HG03575 (cell line): Measurements from ENCODE around the gene UBE2F.

Experiments used
- ATAC-seq: cut with Tn5 transposase; IDR thresholded peaks from one replicate; pipeline ENCODE4 v1.9.1; 2021; ENCODE audit not compliant: unreplicated experiment, insufficient number of reproducible peaks, low FRiP score; ENCODE audit errors: extremely low read depth

Gene UBE2F, protein sequence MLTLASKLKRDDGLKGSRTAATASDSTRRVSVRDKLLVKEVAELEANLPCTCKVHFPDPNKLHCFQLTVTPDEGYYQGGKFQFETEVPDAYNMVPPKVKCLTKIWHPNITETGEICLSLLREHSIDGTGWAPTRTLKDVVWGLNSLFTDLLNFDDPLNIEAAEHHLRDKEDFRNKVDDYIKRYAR

DNA sequence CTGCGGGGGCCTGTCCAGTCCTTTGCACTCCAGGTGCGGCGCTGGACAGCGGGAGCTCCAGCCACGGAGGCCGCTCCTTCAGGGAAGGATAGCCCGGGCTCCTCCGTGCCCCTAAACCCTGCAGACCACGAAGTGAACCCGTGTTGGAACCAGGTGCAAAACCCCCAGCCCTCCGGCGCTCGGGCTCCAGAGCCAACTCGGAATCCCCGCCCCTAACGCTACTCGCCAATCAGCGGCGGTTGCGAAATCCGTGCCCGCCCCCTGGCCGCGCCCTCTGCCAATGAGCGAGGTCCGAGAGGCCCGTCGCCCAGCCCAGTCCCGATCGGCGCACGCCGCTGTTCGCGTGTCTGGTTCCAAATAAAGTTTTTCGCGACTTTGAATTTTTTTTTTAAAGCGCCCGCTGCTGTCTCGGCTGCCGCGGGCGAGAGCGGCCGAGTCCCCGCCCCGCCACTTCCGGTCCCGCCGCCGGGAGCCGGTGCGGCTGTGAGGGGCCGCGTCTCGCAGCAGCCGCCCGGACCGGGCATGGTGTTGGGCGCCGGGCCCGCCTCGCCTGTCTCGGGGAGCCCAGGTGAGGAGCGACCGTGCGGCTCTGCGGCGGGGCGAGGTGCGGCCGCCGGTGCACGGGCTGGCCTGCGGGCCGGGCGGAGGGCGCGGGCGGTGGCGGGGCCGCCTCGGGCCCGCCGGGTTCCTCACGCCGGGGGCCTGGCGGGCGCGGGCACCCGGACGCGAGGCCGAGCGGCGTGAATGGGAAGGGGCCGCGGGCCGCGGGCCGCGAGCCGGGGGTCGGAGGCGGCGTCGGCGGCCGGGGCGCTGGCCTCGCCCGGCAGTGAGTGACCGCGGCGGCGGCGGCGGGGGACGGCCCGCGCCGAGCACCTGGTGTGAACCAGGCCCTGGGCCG, at the start of gene UBE2F:
TSS of gene UBE2F (plus strand) at position 450 of the 898 bp plus-strand sequence. CDS start 6,094 bp downstream, outside the sequence.
- ATAC-seq: peak; percentile 81

DNA sequence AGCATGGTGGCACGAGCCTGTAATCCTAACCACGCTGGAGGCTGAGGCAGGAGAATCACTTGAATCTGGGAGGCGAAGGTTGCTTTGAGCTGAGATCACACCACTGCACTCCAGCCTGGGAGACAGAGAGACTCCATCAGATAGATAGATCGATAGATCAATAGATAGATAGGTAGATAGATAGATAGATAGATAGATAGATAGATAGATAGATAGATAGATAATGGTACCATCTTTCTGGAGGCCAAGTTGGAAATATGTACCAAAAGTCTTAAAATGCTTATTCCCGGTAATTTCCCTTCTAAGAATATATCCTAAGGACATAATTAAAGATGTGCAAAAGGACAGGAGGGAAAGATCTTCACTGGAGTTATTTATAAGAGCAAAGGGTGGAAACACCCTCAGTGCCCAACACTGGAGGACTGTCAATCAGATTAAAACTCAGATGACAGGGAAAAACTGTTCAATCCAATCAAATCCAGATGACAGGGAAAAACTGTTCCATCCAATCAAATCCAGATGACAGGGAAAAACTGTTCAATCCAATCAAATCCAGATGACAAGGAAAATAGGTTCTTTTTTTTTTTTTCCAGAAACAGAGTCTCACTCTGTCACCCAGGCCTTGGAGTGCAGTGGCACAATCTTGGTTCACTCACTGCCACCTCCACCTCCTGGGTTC, 49.0 kb upstream of the UBE2F start:
- ATAC-seq: no peak

DNA sequence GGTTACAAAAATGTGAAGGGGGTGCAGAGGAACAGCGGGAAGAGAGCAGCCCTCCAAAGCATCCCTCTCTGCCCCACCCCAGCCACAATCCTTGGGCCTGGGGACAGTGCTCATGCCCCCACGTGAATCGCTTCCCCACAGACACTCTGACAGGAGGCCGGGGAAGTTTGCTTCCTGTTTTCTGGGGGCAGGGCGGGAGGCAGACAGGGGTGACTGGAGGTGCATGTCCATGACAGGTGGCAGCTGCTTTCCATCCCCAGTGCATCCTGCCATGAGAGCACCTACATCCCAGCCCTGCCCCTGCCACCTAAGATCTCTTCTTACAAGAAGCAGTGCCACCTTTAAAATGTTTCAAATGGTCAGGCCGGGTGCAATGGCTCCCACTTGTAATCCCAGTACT, 47.2 kb upstream of the UBE2F start:
- no peak for ATAC-seq

DNA sequence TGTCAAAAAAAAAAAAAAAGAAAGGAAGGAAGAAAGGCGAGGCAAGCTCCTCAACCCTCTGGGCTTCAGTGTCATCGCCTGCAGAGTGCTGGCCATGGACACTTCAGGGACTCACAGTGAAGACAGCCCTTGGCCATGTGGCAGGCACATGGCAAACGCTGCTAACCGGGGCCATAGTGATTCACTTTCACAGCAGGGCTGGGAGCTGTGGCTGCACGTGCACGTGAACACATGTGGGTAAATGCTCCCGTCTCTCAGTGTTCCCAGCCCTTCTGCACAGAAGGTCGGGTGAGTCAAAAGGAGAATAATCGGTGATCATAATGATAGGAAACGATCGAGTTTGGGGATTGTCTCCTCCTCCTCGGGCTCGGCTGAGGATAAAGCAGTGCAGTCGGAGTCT, 46.1 kb upstream of the UBE2F start:
- no peak for ATAC-seq

DNA sequence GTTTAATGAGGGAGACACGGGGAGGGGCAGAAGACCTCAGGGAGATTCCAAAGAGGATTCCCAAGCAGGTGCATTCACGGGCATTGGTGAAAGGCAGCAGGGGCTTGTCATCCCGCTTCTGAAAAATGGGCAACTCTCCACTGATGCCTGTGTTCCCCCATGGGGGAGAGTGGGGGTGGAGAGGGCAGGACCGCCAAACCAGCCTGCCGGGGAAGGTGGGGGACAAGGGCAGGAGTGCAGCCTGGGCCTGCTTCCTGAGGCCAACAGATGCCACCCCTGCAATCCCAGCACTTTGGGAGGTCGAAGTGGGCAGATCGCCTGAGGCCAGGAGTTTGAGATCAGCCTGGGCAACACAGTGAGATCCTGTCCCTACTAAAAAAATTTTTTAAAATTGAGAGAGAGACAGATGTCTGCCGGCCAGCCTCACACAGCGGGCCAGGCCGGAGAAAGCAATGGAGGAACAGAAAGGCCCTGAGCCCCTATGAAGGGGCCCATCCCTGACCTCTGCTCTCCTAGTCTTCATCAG, 44.8 kb upstream of the UBE2F start:
- ATAC-seq: no peak

DNA sequence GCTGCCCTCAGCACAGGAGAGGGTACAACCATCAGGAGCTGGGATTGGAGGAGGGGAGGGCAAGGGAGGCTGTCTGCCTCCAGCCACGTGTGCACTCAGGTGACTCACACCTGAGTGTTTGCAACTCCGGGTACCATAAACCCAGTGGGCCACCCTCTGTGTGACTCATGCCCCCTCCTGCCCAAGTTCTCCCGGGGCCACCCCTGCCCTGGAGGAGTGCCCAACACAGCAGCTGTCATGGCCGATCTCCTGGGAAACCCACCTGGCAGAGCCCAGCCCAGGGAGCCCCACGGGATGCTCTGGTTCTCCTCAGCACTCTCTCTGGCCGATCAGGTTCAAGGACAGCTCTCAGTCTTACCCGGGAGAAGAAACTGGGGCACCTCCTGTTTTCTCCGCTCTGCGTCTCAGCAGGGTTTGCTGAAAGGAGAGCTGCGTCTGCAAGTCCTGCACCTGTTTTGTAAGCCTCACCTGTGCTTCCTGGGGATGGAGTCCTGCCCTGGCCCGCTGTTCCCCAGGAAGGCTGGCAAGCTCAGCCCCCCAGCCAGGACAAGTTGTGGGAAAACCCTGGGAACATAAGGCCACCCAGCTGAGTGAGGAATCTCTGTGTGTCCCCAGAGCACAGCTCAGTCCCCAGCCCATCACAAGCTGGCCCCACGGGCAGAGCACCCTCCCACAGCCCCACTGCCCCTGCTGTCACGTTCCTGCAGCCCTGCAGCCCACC, 44.0 kb upstream of the UBE2F start:
- ATAC-seq: no peak

DNA sequence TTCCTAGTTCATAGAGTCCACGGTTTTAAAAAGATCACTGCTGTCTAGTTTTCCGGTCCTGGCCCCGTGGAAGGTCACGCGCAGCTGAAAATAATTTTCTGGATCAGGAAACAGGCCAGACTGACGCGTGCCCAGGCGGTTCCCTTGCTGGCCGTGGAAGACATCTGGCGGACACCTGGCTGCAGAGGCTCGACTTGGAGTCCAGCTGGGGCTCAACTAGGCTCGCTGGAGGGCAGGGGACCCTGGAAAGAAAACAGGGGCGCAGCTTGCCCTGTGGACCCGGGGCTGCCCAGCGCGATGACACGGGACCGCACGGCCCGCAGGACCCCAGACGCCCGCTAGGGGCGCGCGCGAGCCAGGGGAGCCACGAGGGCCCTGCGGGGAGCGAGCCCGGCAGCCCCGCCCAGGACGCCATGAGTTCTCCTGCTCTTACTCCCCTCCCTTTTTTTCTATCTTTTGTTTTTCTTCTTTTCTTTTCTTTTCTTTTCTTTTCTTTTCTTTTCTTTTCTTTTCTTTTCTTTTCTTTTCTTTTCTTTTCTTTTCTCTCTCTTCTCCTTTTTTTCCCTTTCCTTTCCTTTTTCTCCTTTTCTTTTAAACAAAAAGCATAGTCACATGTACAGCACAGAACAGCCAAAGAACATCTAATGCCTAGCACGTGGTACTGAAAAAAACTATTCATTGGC, 43.2 kb upstream of the UBE2F start:
- ATAC-seq: no peak

DNA sequence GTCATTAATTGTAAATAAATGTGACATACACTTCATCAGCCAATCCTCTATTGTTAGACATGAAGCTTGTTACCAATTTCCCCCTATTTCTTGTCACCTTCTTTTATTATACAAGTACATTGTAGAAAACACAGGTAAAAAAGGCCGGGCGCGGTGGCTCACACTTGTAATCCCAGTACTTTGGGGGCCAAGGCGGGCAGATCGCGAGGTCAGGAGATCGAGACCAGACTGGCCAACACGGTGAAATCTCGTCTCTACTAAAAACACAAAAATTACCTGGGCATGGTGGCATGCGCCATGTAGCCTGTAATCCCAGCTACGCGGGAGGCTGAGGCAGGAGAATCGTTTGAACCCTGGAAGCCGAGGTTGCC, 42.7 kb upstream of the UBE2F start:
- ATAC-seq: no peak

DNA sequence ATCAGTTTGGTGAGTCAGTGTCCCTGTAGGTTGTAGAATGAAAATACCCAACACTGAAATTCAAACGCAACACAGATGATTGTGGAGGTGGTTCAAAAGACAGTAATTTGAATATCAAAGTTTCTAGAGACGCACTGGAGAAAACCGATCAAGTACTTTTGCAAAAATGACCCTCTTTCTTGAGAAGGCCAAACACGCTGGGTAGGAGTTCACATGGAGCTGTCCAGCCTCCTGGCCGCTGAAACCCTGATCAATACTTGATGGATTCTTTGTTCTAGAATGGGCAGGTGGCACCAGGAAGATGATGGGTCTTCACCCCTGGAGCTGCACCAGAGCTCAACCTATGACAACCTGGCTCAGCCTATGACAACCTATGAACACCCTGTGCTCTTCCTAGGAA, 39.7 kb upstream of the UBE2F start:
- no peak for ATAC-seq

DNA sequence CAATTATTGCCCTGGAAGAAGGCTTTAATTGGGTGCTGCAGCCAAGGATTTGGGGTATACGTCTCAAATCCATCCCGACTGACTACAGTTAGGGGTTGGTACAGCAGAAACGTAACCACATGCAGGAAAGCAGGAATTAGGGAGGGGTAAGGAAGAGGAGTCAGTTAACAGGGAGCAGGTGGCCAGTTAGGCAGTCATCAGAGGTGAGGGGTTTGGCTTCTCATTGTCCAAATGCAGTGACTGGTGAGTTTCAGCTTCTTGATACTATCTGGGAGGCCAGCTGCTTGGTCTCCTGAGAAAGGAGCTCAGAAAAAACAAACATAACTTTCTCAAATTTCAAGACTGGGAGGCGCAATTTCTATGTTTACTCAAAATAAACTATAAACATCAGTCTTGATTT, 38.8 kb upstream of the UBE2F start:
- no peak for ATAC-seq

DNA sequence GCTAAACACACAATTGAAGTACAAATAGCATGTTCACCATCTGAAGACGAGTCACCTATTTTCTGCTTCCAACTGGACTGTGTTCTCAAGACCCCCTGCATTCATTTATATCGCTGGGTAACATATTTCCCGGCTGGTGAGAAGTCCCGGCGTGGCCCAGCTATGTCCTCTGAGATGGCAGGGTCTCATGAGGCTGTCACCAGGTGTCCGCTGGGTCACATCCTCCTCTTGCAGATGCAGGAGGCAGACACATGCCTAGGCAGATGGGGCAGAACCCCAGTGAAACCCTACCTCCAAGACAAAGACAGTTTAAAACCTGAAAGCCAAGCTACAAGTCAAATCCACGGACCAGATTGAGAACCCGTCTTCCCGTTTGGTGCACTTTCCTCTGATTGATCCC, 36.8 kb upstream of the UBE2F start:
- ATAC-seq: no peak

DNA sequence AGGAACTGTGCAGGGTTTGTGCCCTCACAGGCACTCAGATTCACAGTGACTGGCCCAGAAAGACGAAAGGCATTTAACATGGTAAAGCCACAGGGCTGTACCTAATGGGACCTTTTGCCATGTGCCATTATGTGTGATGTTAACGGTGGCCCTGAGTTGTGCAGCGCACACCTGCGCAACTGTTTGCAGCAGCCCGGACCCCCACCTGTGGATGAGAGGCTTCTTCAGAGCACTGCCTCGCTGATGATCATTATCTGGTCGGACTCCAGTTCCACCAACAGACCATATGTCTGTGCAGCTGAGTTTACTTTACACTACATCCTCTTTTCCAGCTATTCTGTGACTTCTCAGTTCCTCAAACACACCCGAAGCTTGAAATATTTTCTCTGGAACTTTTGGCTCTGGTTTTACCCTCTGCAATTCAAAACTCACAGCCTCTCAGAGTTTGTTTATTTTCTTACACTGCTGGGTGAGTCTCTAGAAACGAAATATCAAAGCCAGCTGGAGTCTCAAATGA, 35.6 kb upstream of the UBE2F start:
- no peak for ATAC-seq

DNA sequence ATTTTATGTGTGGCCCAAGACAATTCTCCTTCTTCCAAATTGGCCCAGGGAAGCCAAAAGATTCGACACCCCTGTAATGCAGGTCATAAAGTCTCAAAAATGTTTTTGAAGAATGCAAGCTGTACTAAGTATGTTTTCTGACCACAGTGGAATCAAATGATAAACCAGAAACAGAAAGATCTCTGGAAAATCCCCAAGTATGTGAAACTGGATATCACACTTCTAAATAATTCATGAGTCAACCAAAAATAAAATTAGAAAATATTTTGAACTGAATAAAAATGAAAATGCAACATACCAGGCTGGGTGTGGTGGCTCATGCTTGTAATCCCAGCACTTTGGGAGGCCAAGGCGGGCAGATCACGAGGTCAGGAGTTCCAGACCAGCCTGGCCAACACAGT, 34.1 kb upstream of the UBE2F start:
- no peak for ATAC-seq

DNA sequence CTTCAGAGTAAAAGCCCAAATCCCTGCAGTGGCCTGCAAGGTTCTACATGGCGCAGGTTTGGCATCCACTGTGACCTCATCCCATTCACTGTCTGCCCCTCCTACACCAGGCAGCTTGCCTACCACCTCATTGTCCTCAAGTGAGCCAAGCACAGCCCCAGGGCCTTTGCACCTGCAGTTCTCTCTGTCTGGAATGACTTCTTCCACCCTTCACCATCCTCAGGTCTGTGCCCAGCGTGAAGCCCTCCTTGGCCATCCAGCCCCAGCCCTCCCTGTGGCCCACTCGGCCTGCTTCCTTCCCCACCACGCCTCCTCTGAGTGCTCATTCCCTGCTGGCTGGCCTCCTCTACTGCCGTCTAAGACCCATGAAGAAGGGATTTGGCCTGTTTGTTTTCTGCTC, 32.6 kb upstream of the UBE2F start:
- no peak for ATAC-seq

DNA sequence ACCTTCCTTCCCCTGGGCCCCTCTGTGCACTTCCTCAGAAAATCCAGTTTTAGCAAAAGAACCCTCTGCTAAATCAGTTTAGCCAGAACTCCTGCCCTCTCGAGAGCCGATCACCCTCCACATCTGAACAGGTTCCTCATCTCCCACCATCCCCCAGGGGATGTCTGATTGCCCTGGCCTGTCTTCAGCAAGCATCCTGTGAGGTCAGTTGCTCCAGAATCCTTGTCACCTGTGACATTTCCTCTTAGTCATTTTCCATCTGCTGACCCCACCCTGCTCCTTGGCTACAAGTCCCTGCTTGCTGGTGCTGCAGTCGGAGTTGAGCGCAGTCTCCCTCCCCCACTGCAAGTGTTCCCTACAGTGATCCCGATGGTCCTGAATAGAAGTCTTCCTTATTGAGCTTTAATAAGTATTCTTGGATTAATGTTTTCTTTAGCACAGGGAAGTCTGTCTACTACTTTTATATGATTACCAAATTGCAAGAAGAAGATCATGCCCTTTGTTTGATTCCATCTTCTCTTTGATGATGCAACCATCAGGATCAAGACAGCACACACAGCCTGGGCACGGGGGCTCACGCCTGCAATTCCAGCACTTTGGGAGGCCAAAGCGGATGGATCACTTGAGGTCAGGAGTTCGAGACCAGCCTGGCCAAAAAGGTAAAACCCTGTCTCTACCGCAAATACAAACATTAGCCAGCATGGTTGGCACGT, 30.9 kb upstream of the UBE2F start:
- no peak for ATAC-seq

DNA sequence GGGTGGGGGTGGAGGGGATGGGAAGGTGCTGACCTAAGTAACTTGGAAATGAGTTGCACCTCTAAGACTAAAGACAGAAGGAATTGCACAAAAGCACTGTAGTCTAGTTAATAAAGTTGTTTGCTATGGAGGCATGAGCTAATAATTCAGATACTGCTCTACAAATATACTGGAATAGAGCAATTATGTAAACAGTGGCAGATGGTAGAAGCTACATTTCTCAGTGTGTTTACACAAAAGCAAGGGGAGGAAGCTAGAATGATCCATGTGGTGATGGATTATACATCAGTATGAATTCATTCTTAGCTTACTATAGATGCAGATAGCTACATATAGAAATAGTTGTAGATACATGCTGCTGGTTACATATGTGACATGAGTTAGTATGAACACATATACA, 27.6 kb upstream of the UBE2F start:
- ATAC-seq: no peak

DNA sequence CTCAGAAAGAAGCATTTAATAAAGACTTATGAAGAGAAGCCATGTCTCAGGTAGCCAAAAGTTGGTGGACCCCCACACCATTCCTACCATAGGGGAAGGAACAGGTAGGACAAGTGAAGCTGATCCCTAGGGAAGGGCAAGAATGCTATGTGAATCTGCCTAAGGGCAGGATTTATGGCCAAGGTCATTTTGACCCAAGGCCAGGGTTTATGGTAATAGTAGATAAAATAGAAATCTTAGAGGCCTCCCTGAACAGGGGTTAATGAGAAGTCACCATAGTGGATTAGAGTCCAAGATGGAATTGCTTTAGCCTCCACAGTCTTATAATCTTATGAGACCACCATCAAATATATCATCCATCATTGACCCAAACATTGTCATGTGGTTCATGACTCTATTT, 26.0 kb upstream of the UBE2F start:
- no peak for ATAC-seq

DNA sequence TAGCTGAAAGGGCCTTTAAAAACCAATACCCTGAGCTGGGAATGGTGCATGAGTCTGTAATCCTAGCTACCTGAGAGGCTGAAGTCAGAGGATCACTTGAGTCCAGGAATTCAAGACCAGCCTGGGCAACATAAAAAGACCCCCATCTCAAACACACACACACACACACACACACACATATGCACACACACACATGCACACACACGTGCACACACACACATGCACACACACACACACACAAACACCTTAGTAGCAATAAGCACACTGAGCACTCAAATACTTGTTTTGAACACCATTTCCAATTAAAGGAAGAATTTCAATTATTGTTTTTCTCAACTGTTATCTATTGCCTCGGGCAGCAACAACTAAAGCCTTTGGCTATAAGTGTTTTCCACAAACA, 25.6 kb upstream of the UBE2F start:
- ATAC-seq: no peak
